NCI-H1092 (cell line): ENCODE measurements around the gene FHOD1.

ENCODE experiments used
- DNase-seq: peaks from one replicate; lab custom pipeline; 2025; lab: John Stamatoyannopoulos, UW

The FHOD1 gene

GRCh38 chr16:67248401-67249177 lies 1.3 kb upstream of the FHOD1 start, which contains the start of gene SLC9A5:
SLC9A5 (plus strand) TSS chr16:67248979; CDS start chr16:67249015, 36 bp downstream.
- DNase-seq, result no peak

- DNase-seq, result no peak
Measured at GRCh38 chr16:67248073-67248400, 756 bp upstream of the FHOD1 start.

GRCh38 chr16:67246756-67247191 lies 507 bp downstream of the FHOD1 start:
- DNase-seq, result no peak

GRCh38 chr16:67246081-67246755 lies 1.1 kb downstream of the FHOD1 start:
- DNase-seq, result no peak

GRCh38 chr16:67245674-67246080 lies 1.6 kb downstream of the FHOD1 start:
- DNase-seq, result no peak

- no peak for DNase-seq
Measured at GRCh38 chr16:67245186-67245585, 2.1 kb downstream of the FHOD1 start.

GRCh38 chr16:67244387-67245185 lies 2.7 kb downstream of the FHOD1 start:
- no peak for DNase-seq

GRCh38 chr16:67243481-67243880 lies 3.8 kb downstream of the FHOD1 start:
- DNase-seq, result no peak

GRCh38 chr16:67242138-67242730 lies 5.0 kb downstream of the FHOD1 start:
- no peak for DNase-seq

GRCh38 chr16:67241008-67241900 lies 6.0 kb downstream of the FHOD1 start:
- no peak for DNase-seq

GRCh38 chr16:67240506-67240905 lies 6.8 kb downstream of the FHOD1 start:
- no peak for DNase-seq

- DNase-seq, result no peak
Measured at GRCh38 chr16:67238806-67239470, 8.3 kb downstream of the FHOD1 start.

GRCh38 chr16:67238278-67238575 lies 9.1 kb downstream of the FHOD1 start:
- DNase-seq, result no peak

GRCh38 chr16:67237396-67238277 lies 9.6 kb downstream of the FHOD1 start:
- no peak for DNase-seq

GRCh38 chr16:67236563-67237395 lies 10.5 kb downstream of the FHOD1 start:
- no peak for DNase-seq

GRCh38 chr16:67235816-67236562 lies 11.3 kb downstream of the FHOD1 start:
- DNase-seq, result no peak

GRCh38 chr16:67234180-67234597 lies 13.1 kb downstream of the FHOD1 start:
- DNase-seq, result no peak

GRCh38 chr16:67233596-67233995 lies 13.7 kb downstream of the FHOD1 start:
- DNase-seq, result no peak
